AG08396 (cell line): ENCODE data around the gene ARHGAP27.

ENCODE experiments used
- DNase-seq: peaks from one replicate; pipeline ENCODE4 v3.0.0; 2012; ENCODE audit warnings: low spot score, mixed read lengths

ARHGAP27 gene

DNA sequence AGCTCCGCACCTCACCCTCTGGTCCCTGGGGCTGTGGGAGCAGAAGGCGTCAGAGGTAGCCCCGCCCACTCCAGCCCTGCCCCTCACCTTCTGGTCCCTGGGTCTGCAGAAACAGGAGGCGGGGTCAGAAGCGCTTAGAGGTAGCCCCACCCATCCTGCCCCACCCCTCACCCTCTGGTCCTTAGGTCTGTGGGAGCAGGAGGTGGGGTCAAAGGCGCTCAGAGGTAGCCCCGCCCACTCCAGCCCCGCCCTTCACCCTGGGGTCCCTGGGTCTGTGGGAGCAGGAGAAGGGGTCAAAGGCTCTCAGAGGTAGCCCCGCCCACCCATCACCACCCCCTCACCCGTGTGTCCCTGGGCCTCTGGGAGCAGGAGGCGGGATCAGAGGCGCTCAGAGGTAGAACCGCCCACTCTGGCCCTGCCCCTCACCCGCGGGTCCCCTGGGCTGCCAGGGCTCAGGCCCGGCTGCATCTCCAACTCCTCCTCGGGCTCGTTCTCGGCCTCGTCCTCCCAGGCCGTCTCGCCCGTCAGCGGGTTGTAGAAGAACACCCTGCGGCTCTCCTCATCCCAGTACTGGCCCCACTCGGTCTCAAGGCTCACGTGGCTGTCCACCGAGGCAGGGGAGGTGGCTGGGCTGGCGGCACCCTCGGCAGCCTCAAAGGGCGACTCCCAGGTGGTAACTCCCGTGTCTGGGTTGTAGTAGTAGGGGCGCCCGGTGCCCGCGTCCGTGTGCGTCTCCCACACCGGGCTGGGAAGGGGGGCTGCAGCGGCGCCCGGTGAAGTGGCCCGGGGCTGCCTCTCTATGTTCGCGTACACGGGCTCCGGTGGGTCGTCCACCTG lies 27.2 kb downstream of the ARHGAP27 start:
- DNase-seq = peak; percentile 54

- no peak for DNase-seq
These were observed 27.8 kb downstream of the ARHGAP27 start for GRCh38 chr17:45404870-45405249.

DNA sequence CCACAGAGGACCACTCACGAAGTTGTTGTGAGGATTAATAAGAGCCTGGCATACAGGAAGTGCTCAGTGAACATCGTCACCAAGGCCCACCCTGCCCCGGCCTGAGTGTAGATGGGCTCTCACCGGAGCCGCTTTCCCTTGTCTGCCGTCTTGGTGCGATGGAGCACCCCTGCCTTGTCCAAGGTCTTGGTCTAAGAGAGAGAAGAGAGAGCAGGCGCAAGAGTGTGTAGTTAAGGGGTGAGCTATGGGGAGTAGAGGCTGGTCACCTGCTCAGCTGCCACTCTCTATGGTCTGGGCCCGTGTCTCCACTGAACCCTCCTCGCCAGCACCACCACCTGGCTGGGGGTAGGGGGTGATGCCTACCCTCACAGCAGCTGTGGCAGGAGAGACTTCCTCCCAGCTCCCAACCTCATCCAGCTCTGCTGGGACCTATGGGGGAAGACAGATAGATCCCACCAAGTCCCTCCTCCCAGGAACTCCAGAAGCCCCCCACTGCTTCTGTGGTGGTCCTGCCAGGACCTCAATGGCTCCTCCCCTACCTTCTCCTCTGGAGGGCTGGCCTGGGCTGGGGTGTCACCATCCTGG lies 28.7 kb downstream of the ARHGAP27 start:
- DNase-seq = no peak

GRCh38 chr17:45402916-45403315 lies 29.8 kb downstream of the ARHGAP27 start:
- DNase-seq = no peak

DNA sequence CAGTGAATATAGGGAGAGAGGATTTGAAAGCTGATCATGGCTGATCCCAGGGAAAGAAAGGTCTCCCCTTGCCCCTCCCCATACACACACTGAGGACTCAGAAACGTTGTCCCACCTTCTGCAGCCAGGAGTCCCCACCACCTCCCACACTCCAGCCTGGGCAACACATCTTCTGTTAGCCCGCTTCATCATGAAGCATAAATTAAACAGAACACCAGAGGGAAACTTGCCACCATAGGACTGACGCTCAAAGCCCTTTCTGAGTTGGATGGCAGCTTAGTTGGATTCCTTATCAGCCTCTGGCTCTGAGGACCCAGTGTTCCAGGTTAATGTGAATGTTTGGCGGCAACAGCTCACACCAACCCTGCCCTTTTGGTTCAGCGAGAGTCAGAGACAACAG lies 33.9 kb downstream of the ARHGAP27 start:
- DNase-seq = no peak

GRCh38 chr17:45397796-45398195 lies 34.9 kb downstream of the ARHGAP27 start:
- DNase-seq = no peak

DNA sequence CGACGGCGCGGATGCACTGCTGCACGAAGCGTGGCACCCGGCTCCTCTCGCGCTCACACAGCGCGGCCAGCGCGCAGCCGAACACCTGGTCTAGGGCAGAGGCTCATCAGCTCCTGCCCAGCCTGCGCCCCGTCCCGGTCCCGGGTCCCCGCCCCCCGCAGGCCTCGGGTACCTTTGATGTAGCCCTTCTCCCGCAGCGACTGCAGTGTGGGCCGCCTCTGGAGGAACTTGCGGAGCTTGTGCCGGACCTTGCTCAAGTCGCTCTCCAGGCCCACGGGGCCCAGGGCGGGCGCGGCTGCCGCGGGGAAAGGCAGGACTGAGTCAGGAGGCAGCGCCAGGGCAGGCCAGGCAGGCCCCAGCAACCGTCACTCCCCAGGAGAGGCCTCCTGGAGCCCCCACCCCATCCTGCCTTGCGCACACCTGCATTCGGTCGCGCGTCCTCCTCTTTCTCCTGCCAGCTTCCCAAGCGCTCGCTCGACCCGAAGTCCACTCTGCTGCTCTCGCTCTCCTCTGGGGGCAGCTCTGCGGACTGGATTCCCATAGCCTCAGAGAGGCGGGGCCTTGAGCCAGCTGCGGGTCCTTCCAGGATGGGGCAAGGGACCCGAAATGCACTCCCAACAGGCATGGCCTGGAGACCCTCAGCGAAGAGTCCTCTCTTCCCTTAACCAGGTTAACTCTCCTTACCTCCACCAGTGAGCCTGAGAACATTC lies 36.0 kb downstream of the ARHGAP27 start:
- no peak for DNase-seq

DNA sequence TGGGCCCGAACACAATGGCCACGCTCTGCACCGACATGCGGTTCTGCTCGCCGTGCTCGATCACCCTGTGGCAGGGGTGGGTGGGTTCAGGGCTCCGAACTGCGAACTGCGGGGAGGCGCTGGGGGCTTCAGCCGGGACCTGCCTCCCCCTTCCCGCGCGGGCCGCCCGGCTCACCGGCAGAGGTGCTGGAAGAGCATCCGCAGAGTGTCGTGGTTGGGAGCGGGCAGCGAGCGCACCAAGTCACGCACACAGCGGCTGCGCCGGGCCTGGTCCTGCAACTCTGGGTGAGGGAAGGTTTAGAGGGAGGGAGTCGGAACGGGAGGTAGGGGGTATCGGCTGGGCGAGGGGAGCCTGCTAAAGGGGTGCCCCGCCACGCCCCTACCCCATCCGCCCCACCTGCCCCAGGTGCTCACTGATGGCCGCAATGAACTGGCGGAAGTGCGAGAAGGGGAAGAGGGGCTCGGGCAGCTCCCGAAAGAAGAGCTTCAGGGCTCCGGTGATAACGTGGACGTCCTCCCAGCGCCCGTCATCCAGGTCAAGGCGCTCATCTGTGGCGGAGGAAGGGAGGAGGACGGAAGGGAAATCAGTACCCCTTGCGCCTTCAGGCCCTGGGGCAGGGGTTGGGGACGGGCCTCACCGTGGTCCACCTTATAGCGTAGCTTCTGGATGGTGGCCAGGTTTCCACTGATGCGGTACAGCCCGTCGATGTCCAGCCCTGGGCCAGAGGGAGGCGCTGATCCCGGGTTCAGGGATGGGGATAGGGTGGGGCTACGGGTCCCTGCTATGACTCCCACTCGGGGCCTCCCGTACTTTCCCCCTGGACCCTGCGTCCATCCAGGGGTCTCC lies 36.9 kb downstream of the ARHGAP27 start:
- DNase-seq = no peak

- DNase-seq = peak; percentile 93
These were observed 37.6 kb downstream of the ARHGAP27 start for GRCh38 chr17:45394913-45395568.

DNA sequence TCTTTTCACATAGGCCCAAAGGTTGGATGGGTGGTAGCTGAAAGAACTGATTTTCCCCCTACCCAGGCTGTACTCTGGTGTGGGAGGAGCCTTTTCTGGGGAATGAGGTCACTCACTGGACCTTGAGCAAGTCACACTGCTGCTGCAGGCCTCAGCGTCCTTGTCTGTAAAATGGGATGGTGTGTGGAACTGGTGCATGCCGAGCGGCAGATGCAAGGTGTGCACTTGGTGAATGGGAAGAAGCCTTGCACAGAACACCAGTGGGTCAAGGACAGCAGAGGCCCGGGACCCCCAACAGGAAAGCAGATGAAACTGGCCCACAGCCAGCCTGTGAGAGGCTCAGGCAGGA lies 38.1 kb downstream of the ARHGAP27 start:
- DNase-seq = no peak

GRCh38 chr17:45394091-45394490 lies 38.6 kb downstream of the ARHGAP27 start:
- no peak for DNase-seq

- DNase-seq = no peak
These were observed 39.3 kb downstream of the ARHGAP27 start for GRCh38 chr17:45393411-45393810.

- no peak for DNase-seq
These were observed 40.8 kb downstream of the ARHGAP27 start for GRCh38 chr17:45391918-45392317.

- DNase-seq = no peak
These were observed 41.4 kb downstream of the ARHGAP27 start for GRCh38 chr17:45391291-45391690.

DNA sequence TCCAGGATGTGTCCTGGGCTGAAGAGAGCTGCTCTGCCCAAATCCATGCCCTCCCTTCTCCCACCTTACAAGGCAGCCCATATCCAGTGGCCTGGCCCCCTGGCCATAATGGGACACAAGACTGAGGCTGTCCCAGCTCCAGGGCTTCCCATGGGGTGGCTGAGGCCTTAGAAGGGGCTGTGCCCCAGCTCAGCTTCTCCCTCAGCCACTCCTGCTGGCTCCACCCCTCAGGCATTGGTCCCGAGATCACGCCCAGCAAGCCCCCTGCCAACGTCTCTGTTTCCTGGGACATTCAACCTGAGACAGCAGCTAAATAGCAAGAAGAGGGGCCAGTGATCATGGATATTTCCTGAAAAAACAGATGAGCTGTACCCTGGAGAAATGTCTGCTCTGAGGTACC lies 43.3 kb downstream of the ARHGAP27 start:
- DNase-seq = no peak

GRCh38 chr17:45388604-45389325 lies 43.9 kb downstream of the ARHGAP27 start:
- DNase-seq = peak; percentile 62

- no peak for DNase-seq
These were observed 44.9 kb downstream of the ARHGAP27 start for GRCh38 chr17:45387739-45388138.

- no peak for DNase-seq
These were observed 46.5 kb downstream of the ARHGAP27 start for GRCh38 chr17:45386178-45386577.

DNA sequence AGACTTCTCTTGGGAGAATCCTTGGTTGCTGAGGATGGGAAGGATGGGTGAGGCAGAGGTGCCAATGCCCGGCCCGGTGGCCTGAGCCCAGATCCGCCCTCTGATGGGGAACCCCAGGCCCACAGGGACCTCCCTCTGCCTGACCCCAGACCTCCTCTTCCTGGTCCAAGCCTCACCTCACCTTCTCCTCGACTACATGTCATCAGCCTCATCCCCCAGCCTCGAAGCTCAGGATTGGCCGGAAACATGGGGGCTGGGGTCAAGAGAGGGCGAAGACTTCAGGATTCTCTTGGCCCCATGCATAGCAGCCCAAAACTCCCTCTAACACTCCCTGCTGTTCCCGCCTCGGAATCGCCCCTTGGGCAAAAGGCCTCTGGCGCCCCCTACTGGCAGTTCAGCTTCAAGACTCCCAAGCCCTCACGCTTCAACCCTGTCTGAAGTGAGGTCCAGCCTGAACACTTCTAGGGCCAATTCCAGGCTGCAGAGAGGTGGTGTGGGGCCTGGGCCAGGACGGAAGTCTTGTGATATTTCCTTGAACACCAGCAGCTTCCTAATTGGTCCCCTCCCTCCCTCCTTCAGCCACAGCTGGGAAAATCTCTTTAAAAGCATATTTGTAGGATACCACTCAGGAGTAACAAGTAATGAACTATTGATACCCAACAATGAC lies 47.2 kb downstream of the ARHGAP27 start:
- peak; percentile 83 for DNase-seq

GRCh38 chr17:45384789-45385262 lies 47.8 kb downstream of the ARHGAP27 start:
- no peak for DNase-seq
